Loucy (cell line): Measurements from ENCODE around the gene C12orf60.

ENCODE experiments used
- H2AFZ ChIP-seq: fragments of 200-600 bp; sonication (generic); 2 replicates; pipeline ENCODE4 v1.6.0; 2016; ENCODE audit warnings: antibody characterized with exemption, mild to moderate bottlenecking, low read length, moderate library complexity
- H3F3A ChIP-seq: fragments of 200-600 bp; 2 replicates; pipeline ENCODE4 v1.6.0; 2016; ENCODE audit warnings: antibody characterized with exemption, low read depth, mild to moderate bottlenecking
- H3K27me3 ChIP-seq: fragments of 200-600 bp; sonication (generic); 2 replicates; pipeline ENCODE4 v1.6.1; 2014; ENCODE audit warnings: low read length, mild to moderate bottlenecking; ENCODE audit not compliant: insufficient read depth, poor library complexity, severe bottlenecking
- H3K36me3 ChIP-seq: fragments of 200-600 bp; sonication (generic); 2 replicates; pipeline ENCODE4 v1.6.1; 2016; ENCODE audit warnings: low read length; ENCODE audit not compliant: insufficient read depth
- H3K4me1 ChIP-seq: fragments of 200-600 bp; sonication (generic); 2 replicates; pipeline ENCODE4 v1.5.1; 2014; ENCODE audit warnings: low read length, mild to moderate bottlenecking; ENCODE audit not compliant: insufficient read depth, poor library complexity, severe bottlenecking
- H3K4me2 ChIP-seq: fragments of 200-600 bp; sonication (generic); 2 replicates; pipeline ENCODE4 v1.6.0; 2014; ENCODE audit warnings: antibody characterized with exemption, low read length, low read depth, mild to moderate bottlenecking; ENCODE audit not compliant: poor library complexity, severe bottlenecking
- H3K4me3 ChIP-seq: fragments of 200-600 bp; sonication (generic); 2 replicates; pipeline ENCODE4 v1.5.1; 2014; ENCODE audit warnings: low read length, mild to moderate bottlenecking, mixed read lengths; ENCODE audit not compliant: poor library complexity, severe bottlenecking
- H3K79me2 ChIP-seq: fragments of 200-600 bp; sonication (generic); 2 replicates; pipeline ENCODE4 v1.6.1; 2014; ENCODE audit warnings: low read length; ENCODE audit not compliant: insufficient read depth
- H3K9ac ChIP-seq: fragments of 200-600 bp; sonication (generic); 2 replicates; pipeline ENCODE4 v1.6.0; 2014; ENCODE audit warnings: mild to moderate bottlenecking, low read depth, low read length, moderate library complexity; ENCODE audit not compliant: poor library complexity, severe bottlenecking
- H3K9me2 ChIP-seq: fragments of 200-600 bp; sonication (generic); replicated peaks from 2 replicates; pipeline ENCODE4 v1.6.1; 2016; ENCODE audit warnings: low read depth, low read length, mixed read lengths
- H3K9me3 ChIP-seq: fragments of 200-600 bp; sonication (generic); 2 replicates; pipeline ENCODE4 v1.6.1; 2014; ENCODE audit warnings: mild to moderate bottlenecking, antibody characterized with exemption, low read length, low read depth; ENCODE audit not compliant: insufficient read depth
- H4K20me1 ChIP-seq: fragments of 200-600 bp; sonication (generic); 2 replicates; pipeline ENCODE4 v1.6.0; 2014; ENCODE audit warnings: antibody characterized with exemption, low read length, mild to moderate bottlenecking; ENCODE audit not compliant: insufficient read depth, poor library complexity, severe bottlenecking
- EZH2phosphoT487 ChIP-seq: fragments of 200-600 bp; IDR thresholded peaks from 2 replicates; pipeline ENCODE4 v1.6.1; 2018; ENCODE audit warnings: antibody characterized with exemption, mild to moderate bottlenecking, moderate library complexity, borderline replicate concordance
- TF ChIP-seq, protein P1 (sequence below): fragments of 200-600 bp; sonication (generic); conservative IDR thresholded peaks from 2 replicates; pipeline ENCODE4 v1.5.1; 2014; ENCODE audit warnings: mild to moderate bottlenecking, antibody characterized with exemption, low read length

C12orf60 gene

GRCh38 chr12:14843425-14843887 lies 40.0 kb downstream of the C12orf60 start, which contains the start of gene ART4:
TSS of gene ART4 (minus strand) at chr12:14843526. CDS start at chr12:14843113, 413 bp downstream.
- no peaks in the 10 kb centered on the region for H3K9me3 ChIP-seq
- no peak within 1 kb of the TSS for H2AFZ ChIP-seq

DNA sequence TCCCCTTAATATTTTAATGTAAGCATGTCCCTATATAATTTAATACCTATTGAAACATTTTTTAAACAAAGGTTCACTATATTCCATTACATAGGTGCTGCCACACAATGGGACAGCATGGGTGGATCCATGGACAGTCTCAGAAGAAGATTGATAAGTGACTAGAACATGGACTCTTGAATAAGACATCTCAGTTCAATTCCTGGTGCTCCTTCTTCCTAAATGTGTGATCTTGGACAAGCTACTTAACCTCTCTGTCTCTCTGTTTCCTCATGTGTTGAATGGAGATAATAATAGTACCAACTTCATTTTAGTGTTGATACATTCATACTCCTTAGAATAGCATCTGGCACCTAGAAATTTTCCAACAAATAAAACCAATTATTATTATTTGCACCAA lies 40.9 kb downstream of the C12orf60 start:
- Histone ChIP-seq H2AFZ (no peak overlapping the region), H3K4me2 (no peak overlapping the region), H3K9me3 (no peaks in the 10 kb centered on the region), H3K27me3 (peaks cover 4% of the 10 kb centered on the region), H3K9ac (no peak overlapping the region), H3K4me3 (no peak overlapping the region), H3F3A (no peaks in the 10 kb centered on the region), H3K36me3 (no peaks in the 10 kb centered on the region), H4K20me1 (no peaks in the 10 kb centered on the region), H3K4me1 (peaks cover 16% of the 10 kb centered on the region), H3K9me2 (no peaks in the 10 kb centered on the region), H3K79me2 (no peaks in the 10 kb centered on the region)
- TF ChIP-seq, protein P1, sequence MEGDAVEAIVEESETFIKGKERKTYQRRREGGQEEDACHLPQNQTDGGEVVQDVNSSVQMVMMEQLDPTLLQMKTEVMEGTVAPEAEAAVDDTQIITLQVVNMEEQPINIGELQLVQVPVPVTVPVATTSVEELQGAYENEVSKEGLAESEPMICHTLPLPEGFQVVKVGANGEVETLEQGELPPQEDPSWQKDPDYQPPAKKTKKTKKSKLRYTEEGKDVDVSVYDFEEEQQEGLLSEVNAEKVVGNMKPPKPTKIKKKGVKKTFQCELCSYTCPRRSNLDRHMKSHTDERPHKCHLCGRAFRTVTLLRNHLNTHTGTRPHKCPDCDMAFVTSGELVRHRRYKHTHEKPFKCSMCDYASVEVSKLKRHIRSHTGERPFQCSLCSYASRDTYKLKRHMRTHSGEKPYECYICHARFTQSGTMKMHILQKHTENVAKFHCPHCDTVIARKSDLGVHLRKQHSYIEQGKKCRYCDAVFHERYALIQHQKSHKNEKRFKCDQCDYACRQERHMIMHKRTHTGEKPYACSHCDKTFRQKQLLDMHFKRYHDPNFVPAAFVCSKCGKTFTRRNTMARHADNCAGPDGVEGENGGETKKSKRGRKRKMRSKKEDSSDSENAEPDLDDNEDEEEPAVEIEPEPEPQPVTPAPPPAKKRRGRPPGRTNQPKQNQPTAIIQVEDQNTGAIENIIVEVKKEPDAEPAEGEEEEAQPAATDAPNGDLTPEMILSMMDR, result no peak
- no peak for TF ChIP-seq EZH2phosphoT487

More at GRCh38 chr12:14843425-14843887, 40.0 kb downstream of the C12orf60 start, which contains the start of gene ART4:
- H3K9ac ChIP-seq, result no peak within 1 kb of the TSS
- H3F3A ChIP-seq, result no peaks in the 10 kb centered on the region
- no peak within 1 kb of the TSS for H3K4me3 ChIP-seq
- no peaks in the 10 kb centered on the region for H3K79me2 ChIP-seq
- TF ChIP-seq, protein P1, result no peak
- no peak for TF ChIP-seq EZH2phosphoT487
- H3K9me2 ChIP-seq, result no peaks in the 10 kb centered on the region
- H3K4me1 ChIP-seq, result peaks cover 16% of the 10 kb centered on the region
- H3K4me2 ChIP-seq, result no peak within 1 kb of the TSS
- H3K36me3 ChIP-seq, result no peaks in the 10 kb centered on the region
- peaks cover 8% of the 10 kb centered on the region for H3K27me3 ChIP-seq
- H4K20me1 ChIP-seq, result no peaks in the 10 kb centered on the region

- H4K20me1 ChIP-seq, result no peaks in the 10 kb centered on the region
- no peak for TF ChIP-seq EZH2phosphoT487
- TF ChIP-seq, protein P1, result peak; percentile 95
- no peaks in the 10 kb centered on the region for H3K9me2 ChIP-seq
- H3K4me2 ChIP-seq, result no peak overlapping the region
- no peak overlapping the region for H3K4me3 ChIP-seq
- no peaks in the 10 kb centered on the region for H3F3A ChIP-seq
- peaks cover 16% of the 10 kb centered on the region for H3K4me1 ChIP-seq
- no peaks in the 10 kb centered on the region for H3K36me3 ChIP-seq
- H2AFZ ChIP-seq, result peak overlapping the region; percentile 58
- H3K9ac ChIP-seq, result no peak overlapping the region
- H3K27me3 ChIP-seq, result no peaks in the 10 kb centered on the region
- H3K9me3 ChIP-seq, result no peaks in the 10 kb centered on the region
- no peaks in the 10 kb centered on the region for H3K79me2 ChIP-seq
These were observed 41.9 kb downstream of the C12orf60 start for GRCh38 chr12:14845350-14845750.
